Hepatocyte (in vitro differentiated cells): ENCODE measurements around the gene FOXO3.

Source experiments
- EZH2 ChIP-seq: fragments of 200-600 bp; sonication (generic); IDR thresholded peaks from 2 replicates; pipeline ENCODE4 v1.6.1; 2016; ENCODE audit warnings: antibody characterized with exemption, mild to moderate bottlenecking, borderline replicate concordance
- EZH2phosphoT487 ChIP-seq: fragments of 200-600 bp; sonication (generic); IDR thresholded peaks from one replicate; pipeline ENCODE4 v1.6.1; 2018; ENCODE audit warnings: antibody characterized with exemption, mild to moderate bottlenecking, low read depth, moderate library complexity; ENCODE audit not compliant: unreplicated experiment, severe bottlenecking
- TF ChIP-seq, protein P1 (sequence below): fragments of 200-600 bp; sonication (generic); IDR thresholded peaks from 2 replicates; pipeline ENCODE4 v1.5.1; 2016; ENCODE audit warnings: antibody characterized with exemption, mild to moderate bottlenecking; ENCODE audit not compliant: poor library complexity

DNA sequence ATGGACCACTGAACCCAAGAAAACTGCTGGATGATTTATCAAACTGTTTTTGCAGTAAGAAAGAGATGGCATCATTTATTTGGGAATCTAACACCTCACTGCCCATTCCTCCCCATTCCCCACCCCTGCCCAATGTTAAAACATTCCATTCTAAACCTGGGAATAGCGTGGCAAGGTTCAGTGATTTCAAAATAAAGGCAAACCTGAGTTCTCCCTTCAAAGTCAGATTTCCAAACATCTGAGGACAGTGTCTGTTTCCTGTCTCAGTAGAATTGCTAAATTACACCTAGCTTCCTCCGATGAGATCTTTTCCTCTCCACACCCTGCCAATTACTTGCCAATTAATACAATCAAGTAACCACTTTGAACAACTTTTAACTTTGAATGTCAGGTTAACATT, 160.1 kb downstream of the FOXO3 start:
- TF ChIP-seq, protein P1, sequence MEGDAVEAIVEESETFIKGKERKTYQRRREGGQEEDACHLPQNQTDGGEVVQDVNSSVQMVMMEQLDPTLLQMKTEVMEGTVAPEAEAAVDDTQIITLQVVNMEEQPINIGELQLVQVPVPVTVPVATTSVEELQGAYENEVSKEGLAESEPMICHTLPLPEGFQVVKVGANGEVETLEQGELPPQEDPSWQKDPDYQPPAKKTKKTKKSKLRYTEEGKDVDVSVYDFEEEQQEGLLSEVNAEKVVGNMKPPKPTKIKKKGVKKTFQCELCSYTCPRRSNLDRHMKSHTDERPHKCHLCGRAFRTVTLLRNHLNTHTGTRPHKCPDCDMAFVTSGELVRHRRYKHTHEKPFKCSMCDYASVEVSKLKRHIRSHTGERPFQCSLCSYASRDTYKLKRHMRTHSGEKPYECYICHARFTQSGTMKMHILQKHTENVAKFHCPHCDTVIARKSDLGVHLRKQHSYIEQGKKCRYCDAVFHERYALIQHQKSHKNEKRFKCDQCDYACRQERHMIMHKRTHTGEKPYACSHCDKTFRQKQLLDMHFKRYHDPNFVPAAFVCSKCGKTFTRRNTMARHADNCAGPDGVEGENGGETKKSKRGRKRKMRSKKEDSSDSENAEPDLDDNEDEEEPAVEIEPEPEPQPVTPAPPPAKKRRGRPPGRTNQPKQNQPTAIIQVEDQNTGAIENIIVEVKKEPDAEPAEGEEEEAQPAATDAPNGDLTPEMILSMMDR, result no peak
- TF ChIP-seq EZH2, result no peak
- no peak for TF ChIP-seq EZH2phosphoT487
